NCI-H1417 (cell line): Measurements from ENCODE around the gene RNF128.
A peak's percentile ranks its signal among the peaks of the same experiment; 100 is the strongest.
"Not testable (repeated sequence)": the region's sequence is repeated elsewhere in the genome, so short reads cannot be mapped to it uniquely, and the experiment has no call there.

ENCODE experiments used
- DNase-seq, 3 experiments: peaks; one replicate each; lab custom pipeline; 2025; lab: John Stamatoyannopoulos, UW

Gene RNF128

DNA sequence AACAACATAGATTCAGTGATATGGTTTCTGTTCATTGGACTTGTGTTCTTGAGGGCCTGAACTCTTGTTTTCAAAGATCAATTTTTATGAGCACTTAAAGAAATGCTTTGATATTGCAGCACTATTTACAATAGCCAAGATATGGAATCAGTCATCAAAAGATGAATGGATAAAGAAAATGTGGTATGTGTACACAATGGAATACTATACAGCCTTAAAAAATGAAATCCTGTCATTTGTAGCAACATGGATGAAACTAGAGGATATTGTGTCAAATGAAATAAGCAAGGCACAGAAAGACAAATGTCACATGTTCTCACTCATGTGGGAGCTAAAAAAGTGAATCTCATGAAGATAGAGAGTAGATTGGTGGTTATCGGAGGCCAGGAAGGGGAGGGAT is 21.9 kb downstream of the RNF128 start:
- no peak for DNase-seq

GRCh38 chrX:106751407-106751806 is 24.9 kb downstream of the RNF128 start:
- no peak for DNase-seq

DNA sequence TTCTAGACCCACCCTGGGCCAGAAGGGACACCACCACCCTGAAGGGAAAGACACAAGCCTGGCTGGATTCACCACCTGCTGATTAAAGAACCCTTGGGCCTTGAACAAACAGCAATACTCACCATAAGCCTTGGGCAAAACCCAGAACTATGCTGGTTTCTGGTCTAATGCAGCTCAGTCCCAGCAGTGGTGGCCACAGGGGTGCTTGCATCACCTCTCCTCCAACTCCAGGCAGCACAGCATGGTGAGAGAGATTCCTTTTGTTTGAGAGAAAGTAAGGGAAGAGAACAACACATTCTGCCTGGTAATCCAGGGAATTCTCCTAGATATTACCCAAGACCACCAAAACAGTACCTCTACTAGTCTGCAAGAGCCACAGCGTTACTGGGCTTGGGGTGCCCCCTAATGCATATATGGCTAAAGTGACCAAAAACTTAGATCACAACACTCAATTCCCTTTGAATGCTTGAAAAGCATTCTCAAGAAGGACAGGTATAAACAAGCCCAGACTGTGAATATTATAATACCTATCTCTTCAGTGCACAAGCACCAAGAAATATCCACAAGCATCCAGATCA is 25.7 kb downstream of the RNF128 start:
- peak in 1 of 3 experiments; percentile 9 for DNase-seq

DNA sequence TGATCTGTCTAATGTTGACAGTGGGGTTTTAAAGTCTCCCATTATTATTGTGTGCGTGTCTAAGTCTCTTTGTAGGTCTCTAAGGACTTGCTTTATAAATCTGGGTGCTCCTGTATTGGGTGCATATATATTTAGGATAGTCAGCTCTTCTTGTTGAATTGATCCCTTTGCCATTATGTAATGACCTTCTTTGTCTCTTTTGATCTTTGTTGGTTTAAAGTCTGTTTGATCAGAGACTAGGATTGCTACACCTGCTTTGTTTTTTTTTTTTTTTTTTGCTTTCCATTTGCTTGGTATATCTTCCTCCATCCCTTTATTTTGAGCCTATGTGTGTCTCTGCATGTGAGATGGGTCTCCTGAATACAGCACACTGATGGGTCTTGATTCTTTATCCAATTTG is 42.8 kb downstream of the RNF128 start:
- DNase-seq = not testable (repeated sequence)

- no peak for DNase-seq
Observed at GRCh38 chrX:106774981-106775380, 48.5 kb downstream of the RNF128 start.

GRCh38 chrX:106780264-106780663 is 53.8 kb downstream of the RNF128 start:
- no peak for DNase-seq

DNA sequence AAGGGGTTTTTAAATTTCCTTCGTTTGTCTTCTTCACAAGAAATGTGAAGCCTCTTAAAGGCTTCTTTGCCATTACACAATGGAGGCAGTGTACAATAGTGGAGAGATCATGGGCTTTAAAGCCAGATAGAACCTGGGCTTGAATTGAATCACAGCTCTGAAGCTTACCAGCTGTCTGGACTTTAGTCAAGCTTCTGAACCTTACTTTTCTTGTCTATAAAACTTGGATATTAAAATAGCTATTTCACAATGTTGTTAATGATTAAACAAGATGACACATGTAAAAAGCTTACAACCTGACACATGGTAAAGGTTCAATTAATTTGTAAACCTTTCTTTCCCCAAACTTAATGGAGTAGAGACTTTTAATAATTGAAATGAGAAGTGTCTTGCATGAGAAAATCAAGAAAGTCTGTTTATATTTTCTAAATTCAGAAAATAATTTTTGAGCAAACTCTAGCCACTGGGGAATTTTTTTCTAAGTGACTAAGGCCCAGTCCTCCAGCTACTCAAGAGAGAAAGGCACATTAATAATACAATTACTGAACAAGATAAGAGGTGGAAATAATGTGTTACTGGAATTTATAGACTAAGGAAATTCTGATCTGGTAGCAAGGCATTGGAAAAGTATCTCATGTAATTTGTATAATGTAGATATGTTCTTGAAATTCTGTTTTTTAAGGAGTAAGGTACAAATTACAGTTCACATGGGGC is 54.3 kb downstream of the RNF128 start:
- DNase-seq = no peak

DNA sequence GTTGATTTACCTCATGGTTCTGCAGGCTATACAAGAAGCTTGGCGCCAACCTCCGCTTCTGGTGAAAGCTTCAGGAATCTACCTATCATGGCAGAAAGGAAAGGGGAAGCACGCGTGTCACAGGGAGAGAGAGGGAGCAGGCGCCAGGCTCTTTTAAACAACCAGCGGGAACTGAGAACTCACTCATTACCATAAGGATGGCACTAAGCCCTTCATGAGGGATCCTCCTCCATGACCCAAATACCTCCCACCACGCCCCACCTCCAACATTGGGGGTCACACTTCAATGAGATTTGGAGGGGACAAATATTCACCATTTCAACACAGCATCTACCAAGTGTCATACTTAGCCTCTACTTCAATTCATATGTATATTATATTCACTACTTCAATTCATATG is 57.2 kb downstream of the RNF128 start:
- DNase-seq = no peak

DNA sequence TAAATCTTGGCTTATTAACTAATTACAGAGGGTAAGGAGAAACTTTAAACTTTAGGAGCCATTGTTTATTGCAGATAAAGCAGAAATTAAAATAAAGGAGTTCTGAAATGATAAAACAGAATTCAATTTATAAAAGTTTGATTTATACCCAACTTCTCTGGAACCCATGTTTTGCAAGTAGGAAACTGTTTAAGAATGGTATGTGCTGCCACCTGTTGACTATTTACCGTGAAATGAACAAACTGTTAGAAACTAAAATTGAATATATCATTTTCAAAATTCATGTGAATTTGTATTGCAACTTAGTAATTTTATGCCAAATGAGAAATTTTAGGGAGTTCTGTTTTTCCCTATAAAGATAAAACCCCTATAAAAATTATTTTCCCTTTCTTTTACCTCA is 65.0 kb downstream of the RNF128 start:
- peak in 1 of 3 experiments; percentile 37 for DNase-seq

GRCh38 chrX:106802063-106802387 is 75.5 kb downstream of the RNF128 start:
- DNase-seq = no peak

DNA sequence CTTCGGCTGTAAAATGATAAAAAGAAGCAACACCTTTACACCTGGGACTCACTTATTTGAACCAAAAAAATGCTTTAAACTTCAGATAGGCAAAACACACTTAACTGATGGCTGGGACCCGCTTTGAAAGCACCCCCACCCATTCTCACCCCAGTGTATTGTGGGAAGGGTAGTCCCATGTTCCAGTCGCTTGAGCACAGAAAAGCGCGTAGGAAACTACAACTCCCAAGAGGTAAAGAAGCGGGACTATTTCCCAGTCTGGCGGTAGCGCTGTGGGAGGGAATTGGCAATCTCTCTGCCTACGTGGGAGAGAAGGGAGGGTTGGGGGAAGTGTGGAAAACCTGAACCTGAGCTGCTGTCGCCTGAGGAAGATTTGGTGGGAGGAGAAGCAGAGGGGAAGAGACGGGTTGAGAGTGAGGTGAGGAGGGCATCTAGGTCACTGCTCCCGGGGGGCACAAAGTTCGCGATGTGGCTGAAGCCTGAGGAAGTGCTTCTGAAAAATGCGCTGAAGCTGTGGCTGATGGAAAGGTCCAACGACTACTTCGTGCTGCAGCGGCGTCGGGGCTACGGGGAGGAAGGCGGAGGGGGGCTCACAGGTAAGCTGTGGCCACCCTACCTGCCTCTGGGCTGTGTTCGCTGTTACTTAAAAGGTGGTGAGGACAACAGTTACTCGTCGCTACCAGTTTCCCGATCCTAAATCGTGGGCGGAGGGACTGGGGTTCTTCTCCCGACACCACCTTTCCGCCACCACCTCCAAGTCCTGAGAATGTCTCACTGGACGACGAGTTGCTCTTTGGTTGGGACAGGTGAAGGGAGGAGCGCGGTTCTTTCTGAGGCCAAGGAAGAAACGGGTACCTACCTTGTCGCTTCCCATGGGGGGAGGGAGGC is 76.1 kb downstream of the RNF128 start, which contains the start of gene TBC1D8B:
Gene TBC1D8B, plus strand, starts transcription at position 286 of the 888 bp plus-strand sequence. Its CDS starts 181 bp downstream, at position 467.
- DNase-seq = peak; percentile 67 to 90 (median 79)

- DNase-seq = no peak
Observed at GRCh38 chrX:106811131-106811910, 84.8 kb downstream of the RNF128 start.

GRCh38 chrX:106812930-106813329 is 86.4 kb downstream of the RNF128 start:
- DNase-seq = not testable (repeated sequence)

DNA sequence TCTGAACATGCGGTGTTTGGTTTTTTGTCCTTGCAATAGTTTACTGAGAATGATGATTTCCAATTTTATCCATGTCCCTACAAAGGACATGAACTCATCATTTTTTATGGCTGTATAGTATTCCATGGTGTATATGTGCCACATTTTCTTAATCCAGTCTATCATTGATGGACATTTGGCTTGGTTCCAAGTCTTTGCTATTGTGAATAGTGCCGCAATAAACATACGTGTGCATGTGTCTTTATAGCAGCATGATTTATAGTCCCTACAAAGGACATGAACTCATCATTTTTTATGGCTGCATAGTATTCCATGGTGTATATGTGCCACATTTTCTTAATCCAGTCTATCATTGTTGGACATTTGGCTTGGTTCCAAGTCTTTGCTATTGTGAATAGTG is 87.6 kb downstream of the RNF128 start:
- not testable (repeated sequence) for DNase-seq
